A172 (cell line): Measurements from ENCODE around the gene MAP1LC3A. TPM values are rescaled to one million over a fixed set of nuclear protein-coding genes. Genes with fewer than 3 reads are reported as not detected.
A peak's percentile ranks its signal among the peaks of the same experiment; 100 is the strongest.
"Not testable (repeated sequence)": the region's sequence is repeated elsewhere in the genome, so short reads cannot be mapped to it uniquely, and the experiment has no call there.

Source experiments
- DNase-seq: peaks from one replicate; pipeline ENCODE4 v3.0.0-alpha.2; 2015; ENCODE audit warnings: low spot score
- total RNA-seq: library from RNA; depleted of rRNA; stranded (reverse); fragments of >200 nt; shearing (Covaris generic); gene quantifications from 2 replicates; pipeline ENCODE4 v1.2.3, GENCODE V29; 2014; rRNA removed

Gene MAP1LC3A
- 27.6 and 46.1 TPM in 2 replicates for total RNA-seq

DNA sequence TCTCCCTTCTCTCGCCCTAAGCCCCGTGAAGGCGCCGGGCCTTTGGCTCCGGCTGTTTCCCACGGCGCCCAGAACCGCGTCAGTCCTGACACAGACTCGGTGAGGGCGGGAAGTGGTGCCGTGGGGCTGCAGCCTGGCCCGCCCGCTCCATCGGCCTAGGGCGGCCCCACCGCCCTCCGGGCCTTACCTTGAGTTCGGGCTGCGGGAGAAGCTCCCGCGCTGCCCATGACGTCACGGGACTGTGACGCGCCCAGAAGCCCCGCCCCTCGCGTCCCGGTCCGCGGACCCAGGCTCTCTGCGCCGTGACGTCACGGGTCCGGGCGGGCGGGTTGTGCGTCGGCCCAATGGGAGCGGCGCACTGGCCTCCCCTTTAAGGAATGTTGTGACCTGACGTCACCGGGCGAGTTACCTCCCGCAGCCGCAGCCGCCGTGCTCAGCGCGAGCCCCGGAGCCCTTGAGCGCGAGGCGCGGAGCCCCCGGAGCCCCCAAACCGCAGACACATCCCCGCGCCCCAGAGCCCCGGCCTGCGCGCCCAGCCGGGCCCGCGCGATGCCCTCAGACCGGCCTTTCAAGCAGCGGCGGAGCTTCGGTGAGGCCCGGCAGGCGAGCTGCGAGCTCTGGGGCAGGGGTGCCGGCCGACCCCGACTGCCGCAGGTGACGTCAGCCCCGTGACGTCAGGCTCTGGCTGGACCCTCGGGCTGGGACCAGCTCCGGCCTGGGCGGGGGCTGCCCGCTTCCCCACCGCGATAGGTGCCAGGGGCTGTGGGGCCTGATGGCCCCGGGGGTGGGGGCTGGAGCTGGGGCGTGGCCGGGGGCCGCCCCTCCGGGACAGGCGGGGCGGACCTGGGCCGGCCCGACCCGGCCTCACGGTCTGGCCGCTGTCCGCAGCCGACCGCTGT, at the start of gene MAP1LC3A:
Gene MAP1LC3A (plus strand): TSS at position 399 of the 899 bp plus-strand sequence. CDS start 151 bp downstream, at position 550.
- peak; percentile 89 for DNase-seq

GRCh38 chr20:34510575-34510974, 47.9 kb upstream of the MAP1LC3A start:
- DNase-seq: no peak

- DNase-seq: no peak
Measured at GRCh38 chr20:34511891-34512265, 46.6 kb upstream of the MAP1LC3A start.

- no peak for DNase-seq
Measured at GRCh38 chr20:34512266-34512954, 46.1 kb upstream of the MAP1LC3A start.

GRCh38 chr20:34512955-34513419, 45.5 kb upstream of the MAP1LC3A start:
- DNase-seq: no peak

DNA sequence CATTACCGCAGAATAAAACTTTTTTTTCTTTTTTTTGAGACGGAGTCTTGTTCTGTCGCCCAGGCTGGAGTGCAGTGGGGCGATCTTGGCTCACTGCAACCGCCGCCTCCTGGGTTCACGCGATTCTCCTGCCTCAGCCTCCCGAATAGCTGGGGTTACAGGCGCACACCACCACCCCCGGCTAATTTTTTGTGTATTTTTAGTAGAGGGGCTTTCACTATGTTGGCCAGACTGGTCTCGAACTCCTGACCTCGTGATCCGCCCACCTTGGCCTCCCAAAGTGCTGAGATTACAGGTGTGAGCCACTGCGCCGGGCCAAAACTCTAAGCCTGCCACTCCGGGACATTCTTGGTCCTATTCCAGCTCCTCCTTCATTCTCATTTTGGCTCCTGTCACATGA, 44.5 kb upstream of the MAP1LC3A start:
- not testable (repeated sequence) for DNase-seq

- no peak for DNase-seq
Measured at GRCh38 chr20:34514897-34515483, 43.5 kb upstream of the MAP1LC3A start.

DNA sequence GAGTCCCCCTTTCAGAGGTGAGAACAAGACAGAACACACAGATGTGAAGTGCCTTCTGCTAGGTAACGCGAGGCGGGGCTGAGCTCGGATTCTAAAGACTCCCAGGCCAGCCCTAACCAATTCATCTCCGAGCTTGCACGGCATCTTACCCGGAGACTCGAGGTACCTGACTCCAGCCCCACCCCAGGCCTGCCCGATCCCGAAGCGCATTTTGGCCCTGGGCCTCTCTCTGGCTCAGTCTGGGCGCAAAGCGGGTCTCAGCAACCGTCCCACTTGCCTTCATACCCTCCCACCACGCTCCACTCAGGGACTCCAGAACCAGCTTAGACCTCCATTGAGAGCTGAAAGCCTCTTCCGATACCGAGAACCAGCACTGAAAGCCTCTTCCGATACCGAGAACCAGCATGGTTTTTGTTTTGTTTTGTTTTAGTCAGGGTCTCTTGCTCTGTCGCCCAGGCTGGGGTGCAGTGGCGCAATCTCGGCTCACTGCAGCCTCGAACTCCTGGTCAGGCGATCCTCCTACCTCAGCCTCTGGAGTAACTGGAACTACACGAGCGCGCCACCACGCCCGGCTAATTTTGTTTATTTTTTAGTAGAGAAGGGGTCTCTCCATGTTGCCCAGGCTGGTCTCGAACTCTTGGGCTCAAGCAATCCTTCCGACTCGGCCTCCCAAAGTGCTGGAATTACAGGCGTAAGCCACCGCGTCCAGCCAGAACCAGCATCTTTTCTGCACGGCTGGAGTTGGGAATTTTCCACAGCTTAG, 42.9 kb upstream of the MAP1LC3A start:
- no peak for DNase-seq

GRCh38 chr20:34516247-34517113, 42.0 kb upstream of the MAP1LC3A start, which contains the start of gene DYNLRB1:
Gene DYNLRB1 (plus strand): TSS chr20:34516422. CDS start chr20:34516459, 37 bp downstream.
- peak; percentile 91 for DNase-seq

- DNase-seq: no peak
Measured at GRCh38 chr20:34517114-34517505, 41.4 kb upstream of the MAP1LC3A start.

GRCh38 chr20:34518863-34519262, 39.7 kb upstream of the MAP1LC3A start:
- not testable (repeated sequence) for DNase-seq

GRCh38 chr20:34519841-34520240, 38.7 kb upstream of the MAP1LC3A start:
- DNase-seq: not testable (repeated sequence)

DNA sequence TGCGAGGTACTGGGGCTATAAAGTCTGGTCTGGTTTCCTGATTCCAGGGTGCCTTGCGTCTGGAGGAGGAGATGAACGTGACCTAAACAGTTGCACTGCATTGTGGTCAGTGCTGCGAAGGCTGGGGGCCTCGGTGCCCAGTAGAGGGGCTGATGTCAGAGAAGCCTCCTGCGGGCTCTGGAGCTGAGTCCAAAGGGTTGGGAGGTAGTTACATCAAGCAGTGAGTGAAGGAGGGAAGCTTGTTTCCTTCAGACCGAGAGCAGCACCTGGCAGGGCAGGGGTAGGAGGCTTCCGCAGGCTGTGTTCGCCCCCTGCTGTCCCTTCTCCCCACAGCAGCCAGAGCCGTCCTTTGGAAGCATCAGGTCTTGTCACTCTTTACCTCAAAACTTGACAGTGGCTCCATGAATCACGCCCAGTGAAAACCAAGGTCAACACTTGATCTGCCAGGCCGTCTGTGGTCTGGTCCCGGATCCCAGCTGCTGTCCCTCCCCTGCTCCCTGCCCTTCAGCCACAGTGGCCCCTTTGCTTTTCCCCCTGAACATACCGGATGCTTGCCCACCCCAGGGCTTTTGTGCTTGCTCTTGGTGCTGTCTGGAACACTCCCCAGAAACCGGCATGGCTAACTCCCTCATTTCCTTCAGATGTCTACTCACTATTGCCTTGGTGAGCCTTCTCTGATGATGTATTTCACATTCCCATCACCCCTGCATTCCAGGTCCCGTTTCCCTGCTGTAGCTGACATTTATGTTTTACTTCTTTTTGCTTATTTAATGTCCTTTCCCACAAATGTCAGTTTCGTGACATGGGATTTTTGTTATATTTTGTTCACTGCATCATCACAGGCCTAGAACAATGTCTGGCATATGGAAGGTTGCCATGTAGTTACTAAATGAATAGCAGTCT, 35.3 kb upstream of the MAP1LC3A start:
- peak; percentile 62 for DNase-seq

GRCh38 chr20:34524426-34524825, 34.1 kb upstream of the MAP1LC3A start:
- no peak for DNase-seq

DNA sequence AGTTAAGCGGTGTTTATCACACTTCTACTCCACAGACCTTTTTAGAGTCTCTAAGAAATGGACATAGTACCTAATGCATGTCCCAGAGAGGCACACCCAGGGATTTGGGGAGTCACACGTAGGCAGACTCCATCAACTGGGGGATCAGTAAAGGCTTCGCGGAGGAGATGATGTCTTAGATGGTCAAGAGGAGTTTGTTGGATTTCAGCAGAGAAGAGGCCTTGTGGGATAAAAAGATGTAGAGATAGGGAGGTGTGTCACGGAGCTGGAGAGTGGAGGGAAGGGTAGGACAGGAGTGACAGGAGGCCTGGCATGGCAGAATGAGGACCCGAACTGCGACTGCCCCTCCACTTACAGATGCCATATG, 33.2 kb upstream of the MAP1LC3A start:
- DNase-seq: no peak

- peak; percentile 100 for DNase-seq
Measured at GRCh38 chr20:34525709-34526416, 32.7 kb upstream of the MAP1LC3A start.

- DNase-seq: no peak
Measured at GRCh38 chr20:34526466-34526865, 32.1 kb upstream of the MAP1LC3A start.

DNA sequence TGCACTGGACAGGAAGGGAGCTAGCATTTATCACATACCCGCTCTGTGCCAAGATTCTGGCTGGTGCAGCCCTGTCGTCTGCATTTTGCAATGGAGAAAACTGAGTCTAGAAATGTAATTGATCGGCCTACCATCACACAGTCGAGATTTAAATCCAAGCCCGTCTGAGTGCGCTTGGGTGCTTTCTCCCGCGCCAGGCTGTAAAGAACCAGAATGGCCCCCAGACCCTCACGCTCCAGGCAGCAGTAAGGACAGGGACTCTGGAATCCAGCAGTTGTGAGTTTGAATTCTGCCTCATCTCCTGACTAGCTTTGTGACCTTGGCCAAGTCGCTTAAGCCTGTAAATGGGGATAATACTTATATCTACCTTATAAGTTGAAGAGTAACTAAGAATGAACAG, 31.5 kb upstream of the MAP1LC3A start:
- DNase-seq: no peak

- DNase-seq: no peak
Measured at GRCh38 chr20:34528921-34529297, 29.6 kb upstream of the MAP1LC3A start.
